HG03039 (cell line): ENCODE measurements around the gene TUBGCP5.

Source experiments
- ATAC-seq: cut with Tn5 transposase; IDR thresholded peaks from one replicate; pipeline ENCODE4 v1.9.1; 2021; ENCODE audit warnings: mild to moderate bottlenecking, moderate library complexity; ENCODE audit not compliant: unreplicated experiment

TUBGCP5 gene

GRCh38 chr15:22979238-22980188 lies 59.9 kb downstream of the TUBGCP5 start:
- peak; percentile 53 for ATAC-seq

GRCh38 chr15:22978691-22979237 lies 60.6 kb downstream of the TUBGCP5 start:
- ATAC-seq, result peak; percentile 31

- ATAC-seq, result no peak
Observed at GRCh38 chr15:22974745-22975144, 64.6 kb downstream of the TUBGCP5 start.

GRCh38 chr15:22973987-22974386 lies 65.4 kb downstream of the TUBGCP5 start:
- no peak for ATAC-seq

- no peak for ATAC-seq
Observed at GRCh38 chr15:22973286-22973685, 66.1 kb downstream of the TUBGCP5 start.

- no peak for ATAC-seq
Observed at GRCh38 chr15:22969489-22969888, 69.9 kb downstream of the TUBGCP5 start.

GRCh38 chr15:22968366-22968765 lies 71.0 kb downstream of the TUBGCP5 start:
- no peak for ATAC-seq

GRCh38 chr15:22967084-22967770 lies 72.1 kb downstream of the TUBGCP5 start:
- no peak for ATAC-seq

- no peak for ATAC-seq
Observed at GRCh38 chr15:22966321-22967083, 72.9 kb downstream of the TUBGCP5 start.

GRCh38 chr15:22963641-22964040 lies 75.7 kb downstream of the TUBGCP5 start:
- ATAC-seq, result no peak

GRCh38 chr15:22962611-22963010 lies 76.8 kb downstream of the TUBGCP5 start:
- ATAC-seq, result no peak

- no peak for ATAC-seq
Observed at GRCh38 chr15:22961762-22962161, 77.6 kb downstream of the TUBGCP5 start.

- ATAC-seq, result no peak
Observed at GRCh38 chr15:22960556-22960955, 78.8 kb downstream of the TUBGCP5 start.

GRCh38 chr15:22960126-22960525 lies 79.2 kb downstream of the TUBGCP5 start:
- no peak for ATAC-seq

GRCh38 chr15:22959321-22960101 lies 79.9 kb downstream of the TUBGCP5 start:
- no peak for ATAC-seq

GRCh38 chr15:22958487-22959280 lies 80.7 kb downstream of the TUBGCP5 start:
- no peak for ATAC-seq

- no peak for ATAC-seq
Observed at GRCh38 chr15:22956978-22957260, 82.5 kb downstream of the TUBGCP5 start.

- no peak for ATAC-seq
Observed at GRCh38 chr15:22956257-22956977, 83.0 kb downstream of the TUBGCP5 start.

GRCh38 chr15:22955544-22956119 lies 83.7 kb downstream of the TUBGCP5 start:
- ATAC-seq, result no peak
